Breast epithelium (tissue), 4 donors: ENCODE measurements around the gene MARCHF11. TPM values are rescaled to one million over a fixed set of nuclear protein-coding genes. Genes with fewer than 3 reads are reported as not detected.

Source experiments
- DNase-seq, 2 donors: peaks; one replicate each; pipeline ENCODE4 v3.0.0-alpha.2; 2019; ENCODE audit warnings: low spot score in 2 of 2
- H3K27ac ChIP-seq, 2 donors: fragments of 200-600 bp; sonication (generic) in 1 of 2; one replicate each; pipeline ENCODE4 v1.5.1; 2016 to 2019; ENCODE audit warnings: mild to moderate bottlenecking in 1 of 2
- H3K27me3 ChIP-seq, 2 donors: fragments of 200-600 bp; sonication (generic) in 1 of 2; one replicate each; pipeline versions ENCODE4 v1.5.1 to v1.6.0; 2017 to 2019; ENCODE audit warnings: control low read depth in 1 of 2, mild to moderate bottlenecking in 1 of 2
- H3K36me3 ChIP-seq: fragments of 200-600 bp; one replicate; pipeline ENCODE4 v1.5.1; 2019
- H3K4me1 ChIP-seq, 2 donors: fragments of 200-600 bp; sonication (generic); one replicate each; pipeline ENCODE4 v1.5.1; 2016 to 2019; ENCODE audit warnings: control low read depth in 1 of 2
- H3K4me3 ChIP-seq, 3 donors: fragments of 200-600 bp; sonication (generic); 1 replicate in 2 of 3; 2 replicates in 1 of 3; pipeline ENCODE4 v1.5.1; 2016 to 2019; ENCODE audit warnings: mild to moderate bottlenecking in 3 of 3, moderate library complexity in 2 of 3
- H3K9me3 ChIP-seq, 2 donors: fragments of 200-600 bp; sonication (generic) in 1 of 2; one replicate each; pipeline ENCODE4 v1.5.1; 2016 to 2019; ENCODE audit warnings: control low read depth in 1 of 2
- CTCF ChIP-seq, 3 donors: fragments of 450-650 bp; IDR thresholded peaks; one replicate each; pipeline ENCODE4 v1.5.1; 2016 to 2017; ENCODE audit warnings: antibody characterized with exemption in 3 of 3, mild to moderate bottlenecking in 3 of 3, moderate library complexity in 3 of 3
- POLR2A ChIP-seq: fragments of 450-650 bp; IDR thresholded peaks from one replicate; pipeline ENCODE4 v1.6.1; 2016; ENCODE audit warnings: antibody characterized with exemption, mild to moderate bottlenecking, moderate library complexity
- POLR2AphosphoS5 ChIP-seq, 3 donors: sonication (generic); formaldehyde crosslinking; IDR thresholded peaks; one replicate each; pipeline ENCODE4 v1.6.1; 2017; ENCODE audit warnings: antibody characterized with exemption in 3 of 3
- intact Hi-C: fragments of 100-400 bp; cut with DNase I; formaldehyde crosslinking; loops from one replicate; pipeline ENCODE4 v1.15.1; 2023; ENCODE audit warnings: low total_unique reads
- total RNA-seq, 3 donors: library from RNA; depleted of rRNA; stranded (reverse); fragments of >200 nt; gene quantifications; one replicate each; pipeline ENCODE4 v1.1.0, GENCODE V29; 2016

The MARCHF11 gene
- total RNA-seq, 3 donors from 2014 or later = not detected

GRCh38 chr5:16178745-16179372 lies 732 bp downstream of the MARCHF11 start:
- no peaks in the 10 kb centered on the region for H3K9me3 ChIP-seq
- H3K27me3 ChIP-seq = peaks cover 4 to 38% of the 10 kb centered on the region in 2 donors
- no peaks in the 10 kb centered on the region for H3K36me3 ChIP-seq
- H3K4me1 ChIP-seq = no peaks in the 10 kb centered on the region
- TF ChIP-seq CTCF (IDR thresholded peaks at IDR 0.05) (no peak), POLR2A (no peak), POLR2AphosphoS5 (IDR thresholded peaks at IDR 0.05) (no peak)
- intact Hi-C loops = no loop called here
- no peak overlapping the region for H3K27ac ChIP-seq
- H3K4me3 ChIP-seq = peak overlapping the region in 2 of 3 donors; percentile 42 to 57
- peak; percentile 24 to 81 for DNase-seq

- DNase-seq = no peak
- intact Hi-C loops = no loop called here
- H3K9me3 ChIP-seq = no peaks in the 10 kb centered on the region
- peaks cover 0 to 6% of the 10 kb centered on the region in 2 donors for H3K27me3 ChIP-seq
- no peak for TF ChIP-seq POLR2AphosphoS5 (IDR thresholded peaks at IDR 0.05)
- no peak for TF ChIP-seq POLR2A
- no peak for TF ChIP-seq CTCF (IDR thresholded peaks at IDR 0.05)
- H3K36me3 ChIP-seq = no peaks in the 10 kb centered on the region
- no peak overlapping the region for H3K4me3 ChIP-seq
- no peaks in the 10 kb centered on the region for H3K4me1 ChIP-seq
- no peak overlapping the region for H3K27ac ChIP-seq
Measured at GRCh38 chr5:16169550-16169949, 10.0 kb downstream of the MARCHF11 start.

- TF ChIP-seq CTCF (IDR thresholded peaks at IDR 0.05) (peak in 1 of 3 donors; percentile 44), POLR2AphosphoS5 (IDR thresholded peaks at IDR 0.05) (no peak), POLR2A (no peak)
- DNase-seq = no peak
- intact Hi-C loops = no loop called here
- Histone ChIP-seq H3K27me3 (no peaks in the 10 kb centered on the region), H3K27ac (no peak overlapping the region), H3K9me3 (no peaks in the 10 kb centered on the region), H3K4me1 (no peaks in the 10 kb centered on the region), H3K4me3 (no peak overlapping the region), H3K36me3 (no peaks in the 10 kb centered on the region)
Measured at GRCh38 chr5:16160706-16161105, 18.9 kb downstream of the MARCHF11 start.

GRCh38 chr5:16159636-16160035 lies 20.0 kb downstream of the MARCHF11 start:
- no peaks in the 10 kb centered on the region for H3K9me3 ChIP-seq
- no peaks in the 10 kb centered on the region for H3K4me1 ChIP-seq
- no peak for DNase-seq
- no peaks in the 10 kb centered on the region for H3K36me3 ChIP-seq
- H3K27me3 ChIP-seq = no peaks in the 10 kb centered on the region
- no peak overlapping the region for H3K27ac ChIP-seq
- intact Hi-C loops = no loop called here
- TF ChIP-seq CTCF (IDR thresholded peaks at IDR 0.05) (no peak), POLR2AphosphoS5 (IDR thresholded peaks at IDR 0.05) (no peak), POLR2A (no peak)
- H3K4me3 ChIP-seq = no peak overlapping the region

GRCh38 chr5:16156152-16156551 lies 23.4 kb downstream of the MARCHF11 start:
- H3K27ac ChIP-seq = no peak overlapping the region
- intact Hi-C loops = no loop called here
- DNase-seq = no peak
- no peak overlapping the region for H3K4me3 ChIP-seq
- no peaks in the 10 kb centered on the region for H3K9me3 ChIP-seq
- H3K4me1 ChIP-seq = no peaks in the 10 kb centered on the region
- no peaks in the 10 kb centered on the region for H3K36me3 ChIP-seq
- H3K27me3 ChIP-seq = no peaks in the 10 kb centered on the region
- TF ChIP-seq CTCF (IDR thresholded peaks at IDR 0.05) (no peak), POLR2AphosphoS5 (IDR thresholded peaks at IDR 0.05) (no peak), POLR2A (no peak)
